GM12878 (cell line): ENCODE results near the gene FUT6. TPM values are rescaled to one million over a fixed set of nuclear protein-coding genes. Genes with fewer than 3 reads are reported as not detected.

Experiments
- ATAC-seq: fragments of 200-7000 bp; cut with Tn5 transposase; 3 replicates; pipeline ENCODE4 v1.9.1; 2020; ENCODE audit warnings: mild to moderate bottlenecking, moderate library complexity
- BruUV-seq: library from RNA; stranded (reverse); fragments of 400-500 nt; replicated peaks from 2 replicates; lab custom pipeline; 2021; lab: Mats Ljungman, UMichigan
- CTCF ChIA-PET: fragments of 300-600 bp; sonication (Branson Sonifier 250); formaldehyde crosslinking; extraction: SDS; loops from one replicate; lab custom pipeline; 2021; ENCODE audit warnings: inconsistent platforms; lab: Yijun Ruan, JAX
- POLR2A ChIA-PET: fragments of 350-600 bp; formaldehyde crosslinking; extraction: SDS; loops from one replicate; lab custom pipeline; 2021; ENCODE audit warnings: inconsistent platforms; lab: Charles Lee
- RAD21 ChIA-PET: fragments of 300-600 bp; sonication (Branson Sonifier 250); formaldehyde crosslinking; loops from one replicate; lab custom pipeline; 2023; ENCODE audit warnings: antibody characterized with exemption; ENCODE audit not compliant: unreplicated experiment; lab: Charles Lee
- SMC1A ChIA-PET: fragments of 300-600 bp; sonication (Branson Sonifier 250); formaldehyde crosslinking; loops from one replicate; lab custom pipeline; 2023; ENCODE audit not compliant: unreplicated experiment, uncharacterized antibody; lab: Charles Lee
- DNase-seq: peaks from one replicate; pipeline ENCODE4 v3.0.0-alpha.2; 2011; ENCODE audit warnings: low read depth, low spot score
- FAIRE-seq: peaks from 3 replicates; lab custom pipeline; 2011; peaks lifted over from hg19 to GRCh38; lab: Jason Lieb, UNC
- H2AFZ ChIP-seq: 2 replicates; pipeline ENCODE4 v1.6.0; 2011; ENCODE audit warnings: low read depth, low read length, control low read depth; ENCODE audit not compliant: control insufficient read depth
- H3K27ac ChIP-seq: 2 replicates; pipeline ENCODE4 v1.5.1; 2011; ENCODE audit warnings: control low read depth; ENCODE audit not compliant: control insufficient read depth, insufficient read depth
- H3K27me3 ChIP-seq, 2 experiments: replicated peaks in 1 of 2; 2 replicates each; pipeline versions ENCODE4 v1.6.0 to v1.6.1; 2011; ENCODE audit warnings: low read length in 1 of 2; ENCODE audit not compliant: control insufficient read depth in 2 of 2, insufficient read depth in 2 of 2
- H3K36me3 ChIP-seq, 2 experiments: 2 replicates each; pipeline ENCODE4 v1.5.1; 2011; ENCODE audit warnings: low read length in 1 of 2; ENCODE audit not compliant: control insufficient read depth in 2 of 2, insufficient read depth in 2 of 2
- H3K4me1 ChIP-seq: 2 replicates; pipeline ENCODE4 v1.6.1; 2011; ENCODE audit warnings: mild to moderate bottlenecking, low read length, moderate library complexity, mixed read lengths; ENCODE audit not compliant: control insufficient read depth, insufficient read depth
- H3K4me2 ChIP-seq: 2 replicates; pipeline ENCODE4 v1.6.0; 2011; ENCODE audit warnings: control low read depth; ENCODE audit not compliant: control insufficient read depth, insufficient read depth
- H3K4me3 ChIP-seq: fragments of 200-600 bp; sonication (generic); 2 replicates; pipeline ENCODE4 v1.5.1; 2016
- H3K79me2 ChIP-seq: 2 replicates; pipeline ENCODE4 v1.6.0; 2011; ENCODE audit warnings: low read length; ENCODE audit not compliant: control insufficient read depth, insufficient read depth
- H3K9ac ChIP-seq: 2 replicates; pipeline ENCODE4 v1.8.0; 2011; ENCODE audit warnings: low read length, control low read depth, mixed read lengths; ENCODE audit not compliant: control insufficient read depth, insufficient read depth
- H3K9me3 ChIP-seq: replicated peaks from 3 replicates; pipeline ENCODE4 v1.5.1; 2011; ENCODE audit warnings: mild to moderate bottlenecking, low read length; ENCODE audit not compliant: control insufficient read depth, insufficient read depth
- H4K20me1 ChIP-seq: 2 replicates; pipeline ENCODE4 v1.6.0; 2011; ENCODE audit not compliant: control insufficient read depth, insufficient read depth
- CHD4 ChIP-seq: fragments of 200-600 bp; sonication (generic); IDR thresholded peaks from 2 replicates; pipeline ENCODE4 v1.6.1; 2016; ENCODE audit warnings: mild to moderate bottlenecking
- MLLT1 ChIP-seq: fragments of 450-650 bp; IDR thresholded peaks from 2 replicates; pipeline ENCODE4 v1.6.1; 2016; ENCODE audit warnings: mild to moderate bottlenecking
- RAD21 ChIP-seq: IDR thresholded peaks from 2 replicates; pipeline ENCODE4 v1.6.1; 2011; ENCODE audit warnings: mild to moderate bottlenecking, low read depth, low read length, moderate library complexity; ENCODE audit not compliant: insufficient read depth
- SMC3 ChIP-seq: IDR thresholded peaks from 2 replicates; pipeline ENCODE4 v1.6.1; 2011; ENCODE audit warnings: low read length, improper control_type of control experiment, borderline replicate concordance
- SUZ12 ChIP-seq: fragments of 200-600 bp; sonication (generic); IDR thresholded peaks from one replicate; pipeline ENCODE4 v1.6.1; 2018; ENCODE audit warnings: antibody characterized with exemption, mild to moderate bottlenecking; ENCODE audit not compliant: unreplicated experiment
- WGBS: methylation state at CpG from one replicate; pipeline ENCODE4 v1.1.6; 2016; ENCODE audit warnings: low lambda C conversion rate; ENCODE audit not compliant: insufficient replicate concordance, insufficient coverage; ENCODE audit errors: missing lambda C conversion rate; 5-methylcytosine and 5-hydroxymethylcytosine counted together
- in situ Hi-C: fragments of 300-500 bp; cut with MboI; formaldehyde crosslinking; loops from 9 replicates; pipeline ENCODE4 v1.14.3; 2018; ENCODE audit warnings: mixed read lengths
- intact Hi-C: fragments of 100-400 bp; cut with micrococcal nuclease; formaldehyde crosslinking; loops from one replicate; pipeline ENCODE4 v1.14.2; 2022; ENCODE audit not compliant: unreplicated experiment
- polyA plus RNA-seq, 11 experiments: library from polyadenylated mRNA; depleted of rRNA in 4 of 11; unstranded in 6 of 11; stranded (reverse) in 5 of 11; fragments of >200 nt; fragmentation: Nextera tagmentation in 4 of 11; fragmentation: Illumina TruSeq in 1 of 11; extraction: Ambion mirVana in 4 of 11; extraction: Trizol in 1 of 11; gene quantifications; 1 replicate in 1 of 11; 2 replicates in 10 of 11; pipeline versions ENCODE4 v1.2.1 to v1.2.3, GENCODE V29; 2011 to 2016; ENCODE audit warnings: inconsistent platforms in 2 of 11, missing spikeins in 2 of 11, low read depth in 1 of 11
- total RNA-seq, 4 experiments: library from RNA; depleted of rRNA in 3 of 4; stranded (reverse); fragments of >200 nt in 3 of 4; fragmentation: Illumina TruSeq in 1 of 4; extraction: Trizol in 1 of 4; gene quantifications; 2 replicates each; pipeline versions ENCODE4 v1.2.1 to v1.2.3, GENCODE V29; 2013 to 2021
- TF ChIP-seq, protein P1 (sequence below): fragments of 450-650 bp; IDR thresholded peaks from 2 replicates; pipeline ENCODE4 v1.6.1; 2017; ENCODE audit warnings: antibody characterized with exemption, mild to moderate bottlenecking, moderate library complexity
- TF ChIP-seq, protein P2 (sequence below), 3 experiments: IDR thresholded peaks in 2 of 3; conservative IDR thresholded peaks in 1 of 3; 2 replicates each; pipeline ENCODE4 v1.5.1; 2011; ENCODE audit warnings: low read depth in 3 of 3, low read length in 3 of 3, mild to moderate bottlenecking in 3 of 3, control low read depth in 2 of 3, moderate library complexity in 2 of 3, inconsistent platforms in 1 of 3, mixed read lengths in 1 of 3; ENCODE audit not compliant: control insufficient read depth in 2 of 3, insufficient read depth in 1 of 3; ENCODE audit errors: extremely low read depth in 1 of 3

Gene FUT6
- total and polyA plus RNA-seq, 10 of the 15 experiments (the other 5 are each of a cell fraction or from before 2014, with no cell fraction given), result not detected

- RAD21 ChIA-PET, result no interaction called here
- Histone ChIP-seq H3K9ac (no peak overlapping the region), H3K4me3 (no peak overlapping the region), H3K27ac (no peak overlapping the region), H3K27me3 (no peaks in the 10 kb centered on the region; a peak in 2 of 4 replicates), H3K79me2 (no peaks in the 10 kb centered on the region), H2AFZ (no peak overlapping the region), H3K36me3 (no peaks in the 10 kb centered on the region), H3K4me2 (no peak overlapping the region), H3K4me1 (peaks cover 7% of the 10 kb centered on the region), H3K9me3 (no peaks in the 10 kb centered on the region), H4K20me1 (no peaks in the 10 kb centered on the region)
- DNase-seq, result no peak
- intact Hi-C loops, result loop anchor here (2.0 to 10.0 kb wide), 2 partner anchors 79 to 219 kb away; no protein-coding TSS in a partner anchor
- TF ChIP-seq, protein P1, sequence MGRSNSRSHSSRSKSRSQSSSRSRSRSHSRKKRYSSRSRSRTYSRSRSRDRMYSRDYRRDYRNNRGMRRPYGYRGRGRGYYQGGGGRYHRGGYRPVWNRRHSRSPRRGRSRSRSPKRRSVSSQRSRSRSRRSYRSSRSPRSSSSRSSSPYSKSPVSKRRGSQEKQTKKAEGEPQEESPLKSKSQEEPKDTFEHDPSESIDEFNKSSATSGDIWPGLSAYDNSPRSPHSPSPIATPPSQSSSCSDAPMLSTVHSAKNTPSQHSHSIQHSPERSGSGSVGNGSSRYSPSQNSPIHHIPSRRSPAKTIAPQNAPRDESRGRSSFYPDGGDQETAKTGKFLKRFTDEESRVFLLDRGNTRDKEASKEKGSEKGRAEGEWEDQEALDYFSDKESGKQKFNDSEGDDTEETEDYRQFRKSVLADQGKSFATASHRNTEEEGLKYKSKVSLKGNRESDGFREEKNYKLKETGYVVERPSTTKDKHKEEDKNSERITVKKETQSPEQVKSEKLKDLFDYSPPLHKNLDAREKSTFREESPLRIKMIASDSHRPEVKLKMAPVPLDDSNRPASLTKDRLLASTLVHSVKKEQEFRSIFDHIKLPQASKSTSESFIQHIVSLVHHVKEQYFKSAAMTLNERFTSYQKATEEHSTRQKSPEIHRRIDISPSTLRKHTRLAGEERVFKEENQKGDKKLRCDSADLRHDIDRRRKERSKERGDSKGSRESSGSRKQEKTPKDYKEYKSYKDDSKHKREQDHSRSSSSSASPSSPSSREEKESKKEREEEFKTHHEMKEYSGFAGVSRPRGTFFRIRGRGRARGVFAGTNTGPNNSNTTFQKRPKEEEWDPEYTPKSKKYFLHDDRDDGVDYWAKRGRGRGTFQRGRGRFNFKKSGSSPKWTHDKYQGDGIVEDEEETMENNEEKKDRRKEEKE, result no peak
- TF ChIP-seq, protein P2, sequence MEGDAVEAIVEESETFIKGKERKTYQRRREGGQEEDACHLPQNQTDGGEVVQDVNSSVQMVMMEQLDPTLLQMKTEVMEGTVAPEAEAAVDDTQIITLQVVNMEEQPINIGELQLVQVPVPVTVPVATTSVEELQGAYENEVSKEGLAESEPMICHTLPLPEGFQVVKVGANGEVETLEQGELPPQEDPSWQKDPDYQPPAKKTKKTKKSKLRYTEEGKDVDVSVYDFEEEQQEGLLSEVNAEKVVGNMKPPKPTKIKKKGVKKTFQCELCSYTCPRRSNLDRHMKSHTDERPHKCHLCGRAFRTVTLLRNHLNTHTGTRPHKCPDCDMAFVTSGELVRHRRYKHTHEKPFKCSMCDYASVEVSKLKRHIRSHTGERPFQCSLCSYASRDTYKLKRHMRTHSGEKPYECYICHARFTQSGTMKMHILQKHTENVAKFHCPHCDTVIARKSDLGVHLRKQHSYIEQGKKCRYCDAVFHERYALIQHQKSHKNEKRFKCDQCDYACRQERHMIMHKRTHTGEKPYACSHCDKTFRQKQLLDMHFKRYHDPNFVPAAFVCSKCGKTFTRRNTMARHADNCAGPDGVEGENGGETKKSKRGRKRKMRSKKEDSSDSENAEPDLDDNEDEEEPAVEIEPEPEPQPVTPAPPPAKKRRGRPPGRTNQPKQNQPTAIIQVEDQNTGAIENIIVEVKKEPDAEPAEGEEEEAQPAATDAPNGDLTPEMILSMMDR (IDR thresholded peaks at IDR 0.05 in 2 of 3, conservative IDR thresholded peaks at IDR 0.05 in 1 of 3; ENCODE audit: control insufficient read depth in 2 of 3, extremely low read depth in 1 of 3, insufficient read depth in 1 of 3, low read depth in 3 of 3, low read length in 3 of 3), result peak; percentile 50 to 52 (median 52)
- TF ChIP-seq RAD21 (peak; percentile 14; the same call in 1 of the 2 replicates), SUZ12 (peak; percentile 53), SMC3 (peak; percentile 34; the same call in 1 of the 2 replicates), MLLT1 (no peak), CHD4 (no peak)
- no TSS peak for BruUV-seq
- in situ Hi-C loops, result loop anchor here (5.0 kb wide), 1 partner anchor 217 kb away; no protein-coding TSS in a partner anchor
- CTCF ChIA-PET, result no interaction called here
- POLR2A ChIA-PET, result no interaction called here
- WGBS, result 5% methylated on average over 41 of the region's 46 CpGs
- SMC1A ChIA-PET, result no interaction called here
- FAIRE-seq, result no peak
- peak; percentile 30; the same call in 1 of the 3 replicates for ATAC-seq
Measured at GRCh38 chr19:5805462-5806132, 33.9 kb downstream of the FUT6 start.
